ENCODE measurements around the gene DDX39B.

DNA sequence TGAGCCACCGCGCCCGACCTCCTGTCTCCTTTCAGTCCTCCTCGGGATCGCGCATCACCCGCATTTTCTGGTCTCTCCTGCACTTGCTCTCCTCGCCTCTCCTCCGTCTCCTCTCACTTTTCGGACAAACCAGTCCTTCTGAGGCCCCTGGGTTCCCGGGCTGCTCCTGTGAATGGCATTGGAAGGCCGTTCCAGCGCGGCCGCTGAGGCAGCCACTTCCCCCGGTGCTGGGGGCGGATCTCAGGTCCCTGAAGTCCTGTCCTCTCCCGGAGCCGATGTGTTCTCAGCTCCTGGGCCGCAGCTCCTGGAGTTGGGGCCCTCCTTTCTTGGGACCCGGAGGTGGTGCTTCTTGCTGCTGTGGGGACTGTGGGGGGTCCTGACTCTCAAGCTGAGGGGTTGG lies 43.1 kb downstream of the DDX39B start:
- TF ChIP-seq CTCF (IDR thresholded peaks at IDR 0.05 in 4 of 5, conservative IDR thresholded peaks at IDR 0.05 in 1 of 5) (no peak), POLR2A (IDR thresholded peaks at IDR 0.05) (no peak)

Data from gastrocnemius medialis (tissue), 4 donors.